Muscle layer of duodenum (tissue), 2 donors: Measurements from ENCODE around the gene TYW1.
"Not testable (repeated sequence)": the region's sequence is repeated elsewhere in the genome, so short reads cannot be mapped to it uniquely, and the experiment has no call there.

Experiments
- H3K27ac ChIP-seq: one replicate; pipeline ENCODE4 v1.7.0; 2013; ENCODE audit warnings: mild to moderate bottlenecking, low read length
- H3K27me3 ChIP-seq: one replicate; pipeline ENCODE4 v1.7.0; 2013; ENCODE audit warnings: low read depth, mild to moderate bottlenecking, control low read depth, low read length
- H3K36me3 ChIP-seq, 2 donors: one replicate each; pipeline ENCODE4 v1.7.0; 2013; ENCODE audit warnings: low read length in 2 of 2, control low read depth in 1 of 2, mild to moderate bottlenecking in 1 of 2; ENCODE audit not compliant: insufficient read depth in 2 of 2, control insufficient read depth in 1 of 2
- H3K4me1 ChIP-seq, 2 donors: one replicate each; pipeline ENCODE4 v1.7.0; 2013; ENCODE audit warnings: low read length in 2 of 2, mild to moderate bottlenecking in 2 of 2, control low read depth in 1 of 2, moderate library complexity in 1 of 2; ENCODE audit not compliant: insufficient read depth in 2 of 2, control insufficient read depth in 1 of 2
- H3K4me3 ChIP-seq, 2 donors: one replicate each; pipeline ENCODE4 v1.7.0; 2013; ENCODE audit warnings: low read length in 2 of 2, low read depth in 1 of 2, mild to moderate bottlenecking in 1 of 2
- H3K9me3 ChIP-seq, 2 donors: one replicate each; pipeline ENCODE4 v1.7.0; 2013; ENCODE audit warnings: low read length in 2 of 2, control low read depth in 1 of 2, mild to moderate bottlenecking in 1 of 2; ENCODE audit not compliant: control insufficient read depth in 1 of 2
- donor health status: healthy.

TYW1 gene

DNA sequence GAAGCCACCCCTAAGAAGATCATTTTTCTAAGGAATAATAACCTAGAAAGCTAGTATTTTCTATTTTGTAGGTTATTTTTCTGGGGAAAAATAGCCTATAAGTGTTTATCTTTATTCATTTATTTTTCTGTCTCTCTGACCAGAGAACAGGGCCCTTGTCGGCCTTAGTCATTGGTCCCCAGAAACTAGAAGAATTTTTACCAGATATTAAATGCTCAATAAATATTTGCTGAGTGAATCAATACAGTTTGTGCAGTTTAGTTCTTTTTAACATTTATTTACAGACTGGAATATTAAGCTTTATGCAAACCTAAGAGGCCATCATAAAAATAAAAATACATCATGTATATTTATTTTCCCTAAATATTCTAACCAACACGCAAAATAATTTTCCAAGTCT lies 144.4 kb downstream of the TYW1 start:
- H3K27me3 ChIP-seq, H3K4me1 ChIP-seq, H3K9me3 ChIP-seq, H3K27ac ChIP-seq, H3K36me3 ChIP-seq, H3K4me3 ChIP-seq: not testable (repeated sequence)

DNA sequence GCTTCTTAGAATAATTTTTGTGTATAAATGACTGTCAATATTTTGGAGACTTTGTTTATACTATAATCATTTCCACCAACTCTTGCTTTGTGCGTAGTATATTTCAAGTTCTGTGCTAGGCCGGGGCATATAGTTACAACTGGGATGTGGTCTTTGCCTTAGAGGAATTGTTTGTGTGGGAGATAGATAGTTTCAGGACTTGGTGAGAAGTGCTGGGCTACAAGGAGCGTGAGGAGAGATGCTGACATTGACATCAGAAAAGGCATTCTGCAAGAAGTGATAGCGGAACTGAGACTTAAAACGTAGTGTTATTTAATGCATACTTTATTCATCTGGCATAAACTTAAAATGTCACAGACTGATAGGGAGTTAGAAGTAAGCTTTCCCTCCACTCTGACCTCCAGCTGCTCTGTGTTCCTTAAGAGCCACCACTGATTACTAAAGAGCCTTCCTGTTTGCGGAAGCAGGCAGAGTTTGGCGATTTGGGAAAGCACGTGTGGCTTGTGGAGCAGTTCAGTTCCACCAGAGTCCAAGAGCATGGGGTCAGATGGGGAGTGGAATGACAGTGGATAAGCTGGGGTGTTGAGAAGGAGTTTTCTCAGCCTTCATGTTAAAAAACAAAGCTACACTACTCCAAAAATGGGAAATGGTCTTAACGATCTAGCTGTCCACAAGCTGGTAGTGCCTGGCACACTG lies 146.6 kb downstream of the TYW1 start:
- H3K36me3 ChIP-seq, H3K27ac ChIP-seq, H3K4me3 ChIP-seq, H3K4me1 ChIP-seq, H3K27me3 ChIP-seq, H3K9me3 ChIP-seq: not testable (repeated sequence)

DNA sequence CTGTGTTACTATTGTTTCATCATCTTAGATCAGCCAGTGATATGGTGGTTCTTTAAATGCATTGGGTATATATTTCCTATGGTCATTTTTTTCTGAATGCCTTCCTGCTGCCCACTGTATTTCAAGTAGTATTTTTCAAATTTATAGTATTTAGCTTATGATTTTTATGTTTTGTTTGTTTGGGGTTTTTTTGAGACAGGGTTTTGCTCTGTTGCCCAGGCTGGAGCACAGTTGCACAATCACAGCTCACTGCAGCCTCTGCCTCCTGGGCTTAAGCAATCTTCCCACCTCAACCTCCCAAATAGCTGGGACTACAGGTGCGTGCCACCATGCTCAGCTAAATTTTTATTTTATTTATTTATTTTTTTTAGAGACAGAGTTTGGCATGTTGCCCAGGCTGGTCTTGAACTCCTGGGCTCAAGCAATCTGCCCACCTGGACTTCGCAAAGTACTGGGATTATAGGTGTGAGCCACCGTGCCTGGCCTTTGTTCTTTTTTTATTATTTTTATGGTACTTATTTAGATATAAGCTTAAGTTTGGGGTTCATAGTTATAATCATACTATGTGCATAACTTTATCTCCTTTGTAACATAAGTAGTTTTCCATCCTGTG lies 149.1 kb downstream of the TYW1 start:
- not testable (repeated sequence) for H3K27me3 ChIP-seq, H3K4me1 ChIP-seq, H3K36me3 ChIP-seq, H3K9me3 ChIP-seq, H3K27ac ChIP-seq, H3K4me3 ChIP-seq

DNA sequence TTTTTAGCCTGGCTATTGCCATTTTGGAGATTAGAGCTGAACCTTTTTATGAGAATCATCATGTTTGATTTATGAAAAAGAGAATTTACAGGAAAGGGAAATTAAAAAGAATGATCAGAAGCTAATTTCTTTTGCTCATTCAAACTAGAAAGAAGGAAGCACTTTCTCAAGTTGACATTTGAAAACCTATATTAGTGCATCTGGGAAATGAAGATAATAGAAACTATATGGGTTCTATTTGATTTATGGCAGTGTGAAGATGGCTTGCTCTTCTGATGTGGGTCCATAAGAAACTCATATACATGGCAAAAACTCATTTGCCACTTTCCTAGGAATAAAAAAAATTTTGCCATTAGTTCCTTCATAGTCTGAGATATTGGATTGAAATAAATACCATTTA lies 152.5 kb downstream of the TYW1 start:
- H3K4me1 ChIP-seq, H3K27me3 ChIP-seq, H3K4me3 ChIP-seq, H3K27ac ChIP-seq, H3K9me3 ChIP-seq, H3K36me3 ChIP-seq: not testable (repeated sequence)

DNA sequence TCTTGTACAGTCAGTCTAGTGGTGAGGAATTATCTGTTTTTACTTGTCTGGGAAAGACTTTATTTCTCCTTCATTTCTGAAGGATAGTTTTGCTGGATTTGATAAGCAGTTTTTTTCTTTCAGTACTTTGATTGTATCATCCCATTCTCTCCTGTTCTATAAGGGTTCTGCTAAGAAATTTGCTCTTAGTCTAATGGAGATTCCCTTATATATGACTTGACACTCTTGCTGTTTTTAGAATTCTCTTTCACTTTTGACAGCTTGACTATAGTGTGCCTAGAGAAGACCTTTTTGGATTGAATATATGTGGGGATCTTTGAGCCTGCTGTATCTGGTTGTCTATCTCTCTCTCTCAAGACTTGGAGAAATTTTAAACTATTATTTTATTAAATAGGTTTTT lies 157.7 kb downstream of the TYW1 start:
- not testable (repeated sequence) for H3K4me1 ChIP-seq, H3K27me3 ChIP-seq, H3K27ac ChIP-seq, H3K9me3 ChIP-seq, H3K4me3 ChIP-seq
- peaks cover 0 to 12% of the 10 kb centered on the region in 2 donors for H3K36me3 ChIP-seq

DNA sequence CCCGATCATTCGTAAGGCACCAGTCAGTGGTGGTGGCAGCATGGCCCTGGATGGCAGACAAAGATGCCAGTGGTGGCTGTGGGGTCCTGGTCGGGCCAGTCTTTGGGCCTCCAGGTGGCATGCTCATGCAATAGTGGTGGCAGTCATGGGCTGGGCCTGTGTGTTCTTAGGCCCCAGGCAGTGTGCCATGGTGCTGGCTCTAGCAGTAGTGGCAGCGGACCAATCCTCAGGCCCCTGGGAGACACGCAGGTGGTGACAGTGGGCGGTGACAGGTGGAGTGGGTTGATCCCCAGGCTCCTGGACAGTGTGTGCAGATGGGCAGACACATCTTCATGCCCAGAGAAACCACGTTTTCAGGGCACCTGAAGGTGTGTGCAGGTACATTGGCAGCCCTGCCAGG lies 159.4 kb downstream of the TYW1 start:
- not testable (repeated sequence) for H3K4me3 ChIP-seq, H3K9me3 ChIP-seq, H3K27me3 ChIP-seq, H3K27ac ChIP-seq, H3K4me1 ChIP-seq
- H3K36me3 ChIP-seq: peaks cover 0 to 12% of the 10 kb centered on the region in 2 donors

DNA sequence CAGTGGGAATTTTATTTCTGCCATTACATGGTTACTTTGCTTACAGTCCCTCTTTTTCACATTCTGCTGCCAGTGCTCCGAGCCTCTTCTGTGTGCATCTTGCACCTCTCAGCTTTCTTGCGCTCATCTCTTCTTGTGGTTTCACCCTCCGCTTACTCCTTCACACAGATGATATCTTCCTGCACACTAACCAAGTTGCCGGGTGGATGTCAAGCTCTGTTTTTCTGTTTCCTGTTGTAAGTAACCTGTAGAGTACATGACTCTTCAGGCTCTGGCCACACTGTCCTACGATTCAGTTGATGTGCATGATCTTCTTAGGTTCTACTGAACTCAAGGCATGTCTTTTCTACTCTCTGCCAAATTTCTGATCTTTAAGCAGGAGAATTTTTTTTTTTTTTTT lies 166.7 kb downstream of the TYW1 start:
- not testable (repeated sequence) for H3K4me3 ChIP-seq, H3K27ac ChIP-seq, H3K36me3 ChIP-seq, H3K9me3 ChIP-seq, H3K4me1 ChIP-seq, H3K27me3 ChIP-seq

DNA sequence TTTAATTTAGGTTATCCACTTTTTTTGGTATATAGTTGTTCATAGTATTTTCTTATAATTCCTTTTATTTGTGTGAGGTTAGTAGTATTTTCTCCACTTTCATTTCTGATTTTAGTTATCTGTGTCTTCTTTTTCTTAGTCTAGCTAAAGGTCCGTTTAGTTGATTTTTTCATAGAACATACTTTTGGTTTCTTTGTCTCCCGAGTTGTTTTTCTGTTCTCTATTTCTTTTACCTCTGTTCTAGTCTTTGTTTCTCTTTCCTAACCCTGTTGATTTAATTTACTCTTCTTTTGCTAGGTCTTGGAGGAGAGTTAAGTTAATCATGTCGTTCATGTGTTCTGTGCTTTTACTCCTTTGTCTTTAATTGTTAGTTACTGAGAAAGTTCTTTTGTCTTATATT lies 174.5 kb downstream of the TYW1 start:
- not testable (repeated sequence) for H3K27ac ChIP-seq, H3K4me3 ChIP-seq, H3K27me3 ChIP-seq, H3K4me1 ChIP-seq, H3K36me3 ChIP-seq, H3K9me3 ChIP-seq

DNA sequence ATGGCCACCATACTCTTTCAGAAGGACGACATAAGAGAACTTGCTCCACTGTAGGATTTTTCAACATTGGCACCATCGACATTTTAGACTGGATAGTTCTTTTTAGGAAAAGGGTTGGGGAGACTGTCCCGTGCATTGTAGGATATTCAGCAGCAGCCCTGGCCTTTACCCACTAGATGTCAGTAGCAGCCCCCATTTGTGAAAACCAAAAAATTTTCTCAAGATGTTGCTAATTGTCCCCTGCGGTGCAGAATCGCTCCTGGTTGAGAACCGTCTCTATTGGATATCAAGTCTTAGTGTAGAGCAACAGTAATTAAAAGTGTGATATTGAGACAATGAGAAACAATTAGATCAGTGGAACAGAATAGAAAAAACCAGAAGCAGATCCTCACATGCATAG lies 180.1 kb downstream of the TYW1 start:
- not testable (repeated sequence) for H3K9me3 ChIP-seq, H3K27me3 ChIP-seq, H3K4me1 ChIP-seq, H3K36me3 ChIP-seq, H3K27ac ChIP-seq, H3K4me3 ChIP-seq

DNA sequence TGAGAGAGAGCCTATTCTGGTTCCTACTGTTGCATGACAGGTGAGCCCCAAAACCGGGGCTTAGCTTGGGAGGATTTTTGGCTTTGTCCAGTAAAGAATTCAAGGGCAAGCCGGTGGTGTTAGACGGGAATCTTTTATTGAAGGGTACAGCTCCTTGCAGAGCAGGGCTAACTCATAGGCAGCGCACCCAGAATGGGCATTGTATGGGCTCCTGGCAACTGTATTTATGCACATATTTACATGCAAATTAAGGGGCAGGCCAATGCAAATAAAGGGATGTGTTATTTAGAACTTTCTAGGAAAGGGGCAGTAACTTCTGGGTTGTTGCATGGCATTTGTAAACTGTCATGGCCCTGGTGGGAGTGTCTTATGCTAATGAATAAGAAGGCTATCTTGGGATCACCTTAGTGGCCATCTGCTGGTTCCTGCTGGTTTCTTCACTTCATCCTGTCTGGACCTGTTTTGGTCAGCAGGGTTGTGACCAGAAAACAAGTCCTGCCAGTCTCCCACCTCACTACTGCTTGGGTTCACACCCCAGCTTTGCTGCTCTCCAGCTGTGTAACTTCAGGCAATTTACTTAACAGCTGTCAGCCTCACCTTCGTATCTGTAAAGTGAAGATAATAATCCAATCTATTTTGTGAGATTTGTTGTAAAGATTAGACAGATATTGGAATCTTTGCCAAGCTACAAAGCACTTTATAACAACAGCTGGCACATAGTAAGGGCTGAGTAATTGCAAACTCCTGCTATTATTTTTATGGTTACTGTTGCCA lies 182.5 kb downstream of the TYW1 start:
- not testable (repeated sequence) for H3K27me3 ChIP-seq, H3K4me1 ChIP-seq, H3K9me3 ChIP-seq, H3K4me3 ChIP-seq, H3K36me3 ChIP-seq, H3K27ac ChIP-seq

DNA sequence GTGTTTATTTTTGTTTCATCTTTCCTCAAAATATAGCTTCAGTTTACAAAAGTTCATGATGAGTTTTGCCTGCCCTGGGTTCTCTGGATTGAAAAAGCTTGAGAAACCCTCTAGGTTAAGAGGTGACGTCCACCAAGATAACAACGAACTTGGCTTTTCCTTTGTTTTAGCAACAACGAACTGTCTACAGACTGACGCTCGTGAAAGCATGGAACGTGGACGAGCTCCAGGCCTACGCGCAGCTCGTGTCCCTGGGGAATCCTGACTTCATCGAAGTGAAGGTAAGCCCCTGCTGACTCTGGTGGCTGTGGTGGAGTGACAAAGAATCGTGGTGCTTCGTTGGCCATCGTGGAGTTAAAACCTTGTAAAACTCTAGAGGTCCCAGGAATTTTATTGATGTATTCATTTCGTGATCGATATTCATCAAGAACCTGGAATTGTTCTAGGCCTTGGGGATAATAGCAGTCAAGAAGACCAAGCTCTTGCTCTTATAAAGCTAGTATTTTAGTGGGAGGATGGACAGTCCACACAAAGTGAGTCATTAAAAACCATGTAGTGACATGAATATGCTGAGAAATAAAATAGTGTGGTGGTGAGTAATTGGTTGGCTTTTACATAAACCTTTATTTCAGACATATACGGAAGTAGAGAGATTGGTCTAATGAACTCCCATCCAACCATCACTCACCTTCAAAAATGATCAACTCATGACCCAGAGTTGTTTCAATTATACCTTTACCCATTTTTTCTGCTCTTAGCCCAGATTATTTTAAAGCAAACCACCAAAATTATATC lies 186.5 kb downstream of the TYW1 start:
- H3K27me3 ChIP-seq, H3K4me1 ChIP-seq, H3K27ac ChIP-seq, H3K9me3 ChIP-seq, H3K36me3 ChIP-seq, H3K4me3 ChIP-seq: not testable (repeated sequence)
